Right renal cortex interstitium (tissue), 3 donors: Measurements from ENCODE around the gene VLDLR. TPM values are rescaled to one million over a fixed set of nuclear protein-coding genes. Genes with fewer than 3 reads are reported as not detected.

Experiments
- DNase-seq, 3 donors: peaks; one replicate each; pipeline ENCODE4 v3.0.0-alpha.2; 2013; ENCODE audit warnings: low read depth in 3 of 3, low spot score in 2 of 3
- polyA plus RNA-seq, 3 donors: library from polyadenylated mRNA; unstranded; fragments of 120-200 nt; gene quantifications; one replicate each; pipeline ENCODE4 v1.2.1, GENCODE V29; 2013; ENCODE audit not compliant: insufficient read length in 3 of 3

VLDLR gene
- polyA plus RNA-seq, 3 donors = 27.0 to 41.0 (median 34.7) TPM

DNA sequence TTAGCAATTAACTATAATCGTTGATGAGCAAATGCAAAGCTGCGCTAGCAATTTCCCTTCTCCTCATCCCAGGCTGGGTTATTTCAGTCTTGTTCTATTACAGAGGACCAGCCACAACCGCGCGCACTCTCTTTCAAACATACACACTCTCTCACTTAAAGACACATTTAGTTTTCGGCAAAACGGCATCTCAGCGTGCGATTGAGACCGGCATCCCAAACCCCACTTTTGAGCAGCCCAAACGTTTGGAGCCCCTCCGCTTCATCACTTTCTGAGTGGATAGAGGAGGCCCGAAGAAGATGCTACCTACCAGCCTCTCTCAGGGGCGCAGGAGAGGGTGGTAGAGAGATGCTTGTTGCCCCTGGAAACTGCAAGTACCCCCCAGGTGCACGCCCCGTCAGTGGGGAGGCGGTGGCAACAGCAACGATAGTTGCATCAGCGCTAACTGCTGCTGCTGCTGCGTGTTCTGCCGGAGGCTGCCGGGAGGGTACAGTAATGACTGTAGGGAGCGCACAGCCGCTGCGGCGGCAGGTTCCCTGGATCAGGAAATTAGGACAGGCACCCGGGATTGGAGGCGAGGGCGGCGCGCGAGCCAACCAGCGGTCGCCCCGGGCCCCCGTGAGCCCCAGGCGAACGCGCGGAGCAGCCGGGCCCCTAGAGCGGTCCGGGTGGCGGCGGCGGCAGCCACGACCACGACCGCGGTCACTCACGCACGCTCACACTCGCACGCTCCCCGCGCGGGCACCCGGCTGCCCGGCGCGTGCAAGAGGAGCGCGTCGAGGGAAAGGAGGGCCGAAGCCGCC lies 467 bp upstream of the VLDLR start:
- DNase-seq = peak in 1 of 3 donors; percentile 61

- DNase-seq = peak in 1 of 3 donors; percentile 40
Measured at GRCh38 chr9:2622461-2623287, 1.1 kb downstream of the VLDLR start.

GRCh38 chr9:2623288-2624050 lies 1.9 kb downstream of the VLDLR start:
- DNase-seq = peak in 1 of 3 donors; percentile 47

DNA sequence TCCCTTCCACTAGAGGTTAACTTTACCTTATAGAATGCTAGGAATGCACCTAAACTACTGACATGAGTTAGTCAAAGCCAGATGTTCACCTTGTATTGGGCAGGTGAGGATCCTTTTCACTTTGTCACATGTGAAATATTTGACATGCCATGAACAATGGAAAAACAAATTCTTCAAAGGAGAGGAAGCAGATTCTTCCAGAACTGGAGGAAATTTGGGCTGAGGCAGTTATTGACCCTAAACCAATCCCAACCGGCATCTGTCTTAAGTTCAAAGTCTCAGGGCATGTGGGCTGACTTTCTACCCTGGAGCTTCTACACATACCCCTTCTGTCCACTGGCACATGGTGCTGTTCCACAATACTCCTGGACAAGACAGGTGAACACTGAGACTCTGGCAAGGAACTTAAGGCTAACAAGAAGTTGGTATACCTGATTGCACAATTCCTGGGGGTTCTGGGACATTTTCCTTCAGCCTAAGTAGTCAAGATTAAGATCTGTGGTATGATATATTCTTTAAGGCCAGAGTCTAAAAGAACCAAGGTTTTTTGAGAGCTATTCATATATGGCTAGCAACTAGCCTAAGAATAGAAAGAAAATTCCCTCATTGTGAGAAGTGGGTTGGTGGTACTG lies 2.6 kb downstream of the VLDLR start:
- no peak for DNase-seq

DNA sequence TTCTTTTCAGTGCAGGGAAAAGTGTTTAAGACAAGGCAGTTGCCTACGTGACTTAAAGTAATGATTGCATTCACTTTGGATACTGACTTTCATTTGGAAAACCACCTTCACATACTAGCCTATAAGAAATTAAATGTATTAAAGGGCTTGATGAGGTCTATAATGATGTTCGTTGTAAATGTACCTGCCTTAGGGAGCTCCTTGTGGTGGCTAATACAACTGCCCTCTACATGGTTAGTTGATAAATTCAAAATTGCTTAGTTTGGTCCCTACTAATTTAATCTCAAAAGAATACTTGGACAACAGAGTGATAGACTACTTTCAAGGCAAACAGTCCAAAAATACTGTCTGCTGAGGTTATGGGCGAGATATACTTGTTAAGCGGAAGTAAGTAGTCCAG lies 3.8 kb downstream of the VLDLR start:
- no peak for DNase-seq

- DNase-seq = no peak
Measured at GRCh38 chr9:2628919-2629318, 7.3 kb downstream of the VLDLR start.

DNA sequence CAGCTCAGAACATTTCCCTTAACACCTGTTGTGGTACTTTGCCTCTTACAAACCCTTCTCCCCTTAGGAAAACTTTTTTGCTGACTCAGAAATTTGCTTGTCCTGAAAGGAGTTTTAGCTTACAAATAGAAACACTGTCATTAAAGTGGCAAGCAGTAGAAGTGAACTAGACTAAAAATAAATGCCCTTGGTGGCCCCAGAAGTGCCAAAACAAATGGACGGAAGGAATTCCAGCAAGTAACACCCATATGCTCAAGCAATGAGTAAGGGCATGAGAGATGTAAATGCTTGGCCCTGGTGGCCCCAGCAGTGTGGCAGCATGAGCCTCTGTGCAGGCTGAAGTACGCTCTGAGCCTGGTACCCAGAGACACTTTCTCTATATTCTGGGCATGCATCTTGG lies 8.6 kb downstream of the VLDLR start:
- no peak for DNase-seq

GRCh38 chr9:2631263-2631662 lies 9.7 kb downstream of the VLDLR start:
- DNase-seq = no peak

DNA sequence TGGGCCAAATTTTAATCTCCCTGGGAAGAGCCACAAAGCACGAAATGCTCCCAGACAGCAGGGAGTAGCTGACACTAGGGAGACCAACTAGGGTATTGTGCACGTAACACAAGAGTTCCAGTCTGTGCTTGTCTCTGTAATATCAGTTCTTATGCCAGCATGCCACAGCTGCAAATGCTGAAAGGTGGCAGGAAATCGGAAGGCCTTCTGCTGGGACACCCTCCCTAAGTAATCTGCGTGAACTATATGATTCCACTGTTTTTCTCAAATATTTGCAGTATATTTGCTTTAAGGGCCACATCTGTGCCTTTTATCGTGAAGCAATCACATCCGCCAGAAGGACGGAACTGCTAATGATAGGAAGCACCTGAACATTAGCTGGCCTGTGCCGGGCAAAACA lies 12.6 kb downstream of the VLDLR start:
- no peak for DNase-seq

DNA sequence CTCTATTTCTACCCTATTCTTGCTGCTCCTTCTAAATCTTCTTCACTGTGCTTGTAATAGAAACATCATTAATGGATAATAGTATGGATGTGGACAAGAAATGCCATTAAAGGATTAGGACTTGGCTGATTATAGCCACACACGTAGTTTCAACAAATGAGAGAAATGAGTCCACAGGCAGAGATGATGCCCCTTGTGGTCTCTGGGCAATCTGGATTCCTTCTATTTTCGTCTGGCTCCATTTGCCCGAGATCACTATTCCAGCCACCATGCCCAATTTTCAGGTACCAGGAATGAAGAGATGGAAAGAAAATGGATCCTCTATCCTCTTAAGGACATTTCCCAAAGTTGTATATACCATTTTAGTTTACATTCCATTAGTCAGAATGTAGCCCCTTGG lies 13.2 kb downstream of the VLDLR start:
- DNase-seq = no peak

DNA sequence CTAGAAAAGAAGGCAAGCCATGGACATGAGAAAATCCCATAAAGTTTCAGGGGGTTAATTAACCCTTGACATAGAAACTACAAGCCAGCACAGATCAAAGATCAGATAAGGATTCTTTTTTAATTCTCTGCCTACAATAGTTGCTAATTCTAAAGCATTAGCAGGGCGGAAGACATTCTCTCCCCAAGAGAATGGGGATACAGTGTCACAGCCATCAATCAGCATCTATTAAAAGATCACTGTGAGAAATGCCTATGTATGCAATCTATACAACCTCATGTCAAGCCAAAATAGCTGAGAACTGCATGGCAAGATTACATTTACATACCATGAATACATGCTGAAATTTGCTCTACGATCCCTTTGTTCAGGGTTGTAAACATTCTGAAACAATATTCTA lies 14.3 kb downstream of the VLDLR start:
- DNase-seq = no peak

GRCh38 chr9:2637390-2637789 lies 15.8 kb downstream of the VLDLR start:
- no peak for DNase-seq

DNA sequence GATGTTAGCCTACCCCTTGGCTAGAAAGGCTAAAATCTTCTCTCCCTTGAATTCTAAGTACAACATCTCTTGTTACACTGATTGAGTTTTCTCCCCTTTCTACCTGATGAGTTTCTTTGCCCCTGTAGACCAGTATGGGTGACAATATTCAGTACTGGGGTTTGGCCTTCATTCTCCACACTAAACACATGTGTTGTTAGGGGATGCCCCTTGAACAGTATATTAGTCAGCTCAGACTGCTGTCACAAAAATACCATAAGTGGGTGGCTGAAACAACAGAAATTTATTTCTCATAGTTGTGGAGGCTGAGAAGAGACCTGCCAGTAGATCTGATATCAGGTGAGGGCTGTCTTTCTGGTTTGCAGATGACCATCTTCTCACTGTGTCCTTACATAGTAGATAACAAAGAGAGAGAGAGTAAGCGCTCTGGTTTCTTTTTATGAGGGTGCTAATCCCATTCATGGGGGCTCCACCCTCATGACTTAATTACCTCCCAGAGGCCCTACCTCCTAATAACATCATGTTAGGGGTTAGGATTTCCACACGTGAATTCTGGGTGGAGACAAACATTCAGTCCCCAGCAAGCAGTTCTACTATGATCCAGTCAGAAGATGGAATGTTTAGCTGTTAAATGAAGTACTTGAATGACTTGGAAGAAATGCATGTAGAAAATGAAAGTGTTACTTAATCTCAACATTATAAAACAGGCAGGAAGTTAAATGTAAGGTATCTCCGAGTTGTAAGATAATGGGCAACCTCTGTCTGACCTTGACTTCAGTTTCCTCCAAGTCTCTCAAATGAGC lies 17.5 kb downstream of the VLDLR start:
- no peak for DNase-seq

GRCh38 chr9:2639786-2640185 lies 18.2 kb downstream of the VLDLR start:
- DNase-seq = no peak

GRCh38 chr9:2640570-2640969 lies 19.0 kb downstream of the VLDLR start:
- DNase-seq = no peak

- DNase-seq = no peak
Measured at GRCh38 chr9:2641033-2641432, 19.4 kb downstream of the VLDLR start.

DNA sequence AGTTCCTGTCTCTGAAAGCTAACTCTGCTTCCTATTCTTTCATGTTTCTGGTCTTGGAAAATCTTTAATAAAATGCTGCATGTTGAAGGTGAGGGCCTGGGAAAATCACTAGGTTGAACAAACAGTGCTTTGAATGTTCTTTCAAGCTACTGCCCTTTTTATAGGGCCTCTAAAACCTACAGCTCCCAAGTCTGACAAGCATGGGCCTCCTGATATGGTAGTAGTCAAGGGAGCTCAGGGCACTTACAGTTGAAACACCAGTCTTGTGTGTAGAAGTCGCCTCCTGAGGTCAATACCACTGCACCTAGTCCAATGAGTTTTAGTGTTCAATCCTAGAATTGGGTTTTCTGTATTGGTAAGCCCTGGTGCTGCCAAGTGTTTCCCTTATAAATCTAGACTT lies 20.5 kb downstream of the VLDLR start:
- DNase-seq = no peak

GRCh38 chr9:2645569-2645968 lies 24.0 kb downstream of the VLDLR start:
- DNase-seq = no peak

GRCh38 chr9:2655411-2655901 lies 33.9 kb downstream of the VLDLR start:
- no peak for DNase-seq

GRCh38 chr9:2657427-2657826 lies 35.8 kb downstream of the VLDLR start:
- no peak for DNase-seq
